ENCODE results near the gene RNU7-1.

The RNU7-1 gene

GRCh38 chr12:6916426-6917200 is 27.0 kb upstream of the RNU7-1 start:
- Histone ChIP-seq H2AK5ac (ENCODE audit: low read depth, low read length) (no peak overlapping the region), H3K14ac (ENCODE audit: low read length) (no peak overlapping the region), H3K18ac (ENCODE audit: low read length) (no peak overlapping the region), H4K8ac (ENCODE audit: low read depth, low read length) (no peak overlapping the region), H3K4me3 (ENCODE audit: low read length in 2 of 2) (no peak overlapping the region), H3K79me1 (ENCODE audit: low read depth, low read length) (peaks cover 13% of the 10 kb centered on the region), H3K9me3 (replicated peaks in 1 of 2; ENCODE audit: control insufficient read depth in 2 of 2, insufficient read depth in 1 of 2, low read depth in 1 of 2, low read length in 2 of 2) (no peaks in the 10 kb centered on the region), H3K4me1 (ENCODE audit: control insufficient read depth in 2 of 2, insufficient read depth in 1 of 2, low read depth in 1 of 2, low read length in 2 of 2) (peaks cover 10 to 19% of the 10 kb centered on the region in 2 donors), H2BK120ac (ENCODE audit: low read depth, low read length) (no peak overlapping the region), H3K27me3 (ENCODE audit: control insufficient read depth in 3 of 3, insufficient read depth in 3 of 3, low read depth in 1 of 3, low read length in 3 of 3) (peaks cover 0 to 3% (median 0%) of the 10 kb centered on the region in 3 experiments), H3K23ac (ENCODE audit: low read depth, low read length, poor library complexity) (no peak overlapping the region), H3K4me2 (ENCODE audit: insufficient read depth, low read length, poor library complexity, severe bottlenecking) (no peak overlapping the region), H2AFZ (ENCODE audit: low read length) (no peak overlapping the region), H3K9ac (ENCODE audit: low read depth, low read length, poor library complexity) (peak overlapping the region; percentile 47), H3K36me3 (replicated peaks in 1 of 2; ENCODE audit: control insufficient read depth in 2 of 2, insufficient read depth in 2 of 2, low read length in 2 of 2) (peaks cover 22 to 33% of the 10 kb centered on the region in 2 donors), H2BK12ac (ENCODE audit: low read length) (no peak overlapping the region), H2BK5ac (ENCODE audit: low read length) (no peak overlapping the region), H2BK15ac (ENCODE audit: low read length) (peak overlapping the region; percentile 20), H3K27ac (replicated peaks; ENCODE audit: low read length) (no peak overlapping the region), H3K4ac (ENCODE audit: low read length) (no peak overlapping the region), H4K91ac (ENCODE audit: low read depth, low read length, poor library complexity) (no peak overlapping the region)
- WGBS, 2 donors (ENCODE audit: extremely low coverage in 2 of 2, insufficient read length in 2 of 2, insufficient replicate concordance in 1 of 2), result no CpG with 5 or more reads among the region's 11 CpGs
- DNase-seq (ENCODE audit: low spot score), result no peak

DNA sequence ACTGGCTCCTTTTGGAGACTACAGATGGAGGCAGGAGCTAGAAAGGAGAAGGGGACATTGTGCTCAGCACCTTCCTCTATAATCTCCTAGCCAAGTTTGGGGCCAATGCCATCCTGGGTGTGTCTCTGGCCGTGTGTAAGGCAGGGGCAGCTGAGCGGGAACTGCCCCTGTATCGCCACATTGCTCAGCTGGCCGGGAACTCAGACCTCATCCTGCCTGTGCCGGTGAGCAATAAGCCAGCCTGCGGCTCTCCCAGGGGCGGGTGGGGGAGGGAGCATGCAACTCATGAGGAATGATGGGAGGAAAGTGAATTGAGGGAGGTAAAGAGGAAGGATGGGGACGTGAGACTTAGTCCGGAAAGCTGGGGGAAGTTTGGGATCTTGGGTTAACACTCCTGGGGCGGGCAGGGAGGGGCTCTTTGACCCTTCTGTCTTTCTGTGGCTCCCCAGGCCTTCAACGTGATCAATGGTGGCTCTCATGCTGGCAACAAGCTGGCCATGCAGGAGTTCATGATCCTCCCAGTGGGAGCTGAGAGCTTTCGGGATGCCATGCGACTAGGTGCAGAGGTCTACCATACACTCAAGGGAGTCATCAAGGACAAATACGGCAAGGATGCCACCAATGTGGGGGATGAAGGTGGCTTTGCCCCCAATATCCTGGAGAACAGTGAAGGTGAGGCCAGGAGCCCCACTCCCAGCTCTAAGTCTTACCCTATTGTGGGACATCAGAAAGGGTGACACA is 26.0 kb upstream of the RNU7-1 start:
- H3K36me3 ChIP-seq (replicated peaks in 1 of 2; ENCODE audit: control insufficient read depth in 2 of 2, insufficient read depth in 2 of 2, low read length in 2 of 2), result peaks cover 32 to 40% of the 10 kb centered on the region in 2 donors
- peaks cover 13% of the 10 kb centered on the region for H3K79me1 ChIP-seq (ENCODE audit: low read depth, low read length)
- H3K9ac ChIP-seq (ENCODE audit: low read depth, low read length, poor library complexity), result no peak overlapping the region
- no peak overlapping the region for H3K18ac ChIP-seq (ENCODE audit: low read length)
- no peak overlapping the region for H2BK12ac ChIP-seq (ENCODE audit: low read length)
- H2BK15ac ChIP-seq (ENCODE audit: low read length), result no peak overlapping the region
- DNase-seq (ENCODE audit: low spot score), result no peak
- H3K4me1 ChIP-seq (ENCODE audit: control insufficient read depth in 2 of 2, insufficient read depth in 1 of 2, low read depth in 1 of 2, low read length in 2 of 2), result peaks cover 10 to 18% of the 10 kb centered on the region in 2 donors
- no peak overlapping the region for H3K27ac ChIP-seq (replicated peaks; ENCODE audit: low read length)
- H3K9me3 ChIP-seq (replicated peaks in 1 of 2; ENCODE audit: control insufficient read depth in 2 of 2, insufficient read depth in 1 of 2, low read depth in 1 of 2, low read length in 2 of 2), result no peaks in the 10 kb centered on the region
- no peak overlapping the region for H3K4me2 ChIP-seq (ENCODE audit: insufficient read depth, low read length, poor library complexity, severe bottlenecking)
- no peak overlapping the region for H3K4ac ChIP-seq (ENCODE audit: low read length)
- H2BK5ac ChIP-seq (ENCODE audit: low read length), result no peak overlapping the region
- no CpG with 5 or more reads among the region's 14 CpGs for WGBS, 2 donors (ENCODE audit: extremely low coverage in 2 of 2, insufficient read length in 2 of 2, insufficient replicate concordance in 1 of 2)
- no peak overlapping the region for H4K91ac ChIP-seq (ENCODE audit: low read depth, low read length, poor library complexity)
- no peak overlapping the region for H2BK120ac ChIP-seq (ENCODE audit: low read depth, low read length)
- no peak overlapping the region for H3K23ac ChIP-seq (ENCODE audit: low read depth, low read length, poor library complexity)
- H3K4me3 ChIP-seq (ENCODE audit: low read length in 2 of 2), result no peak overlapping the region
- no peak overlapping the region for H2AFZ ChIP-seq (ENCODE audit: low read length)
- H3K27me3 ChIP-seq (ENCODE audit: control insufficient read depth in 3 of 3, insufficient read depth in 3 of 3, low read depth in 1 of 3, low read length in 3 of 3), result peaks cover 0 to 3% (median 0%) of the 10 kb centered on the region in 3 experiments
- no peak overlapping the region for H2AK5ac ChIP-seq (ENCODE audit: low read depth, low read length)
- no peak overlapping the region for H4K8ac ChIP-seq (ENCODE audit: low read depth, low read length)
- H3K14ac ChIP-seq (ENCODE audit: low read length), result no peak overlapping the region

GRCh38 chr12:6919588-6919987 is 24.0 kb upstream of the RNU7-1 start:
- H3K27ac ChIP-seq (replicated peaks; ENCODE audit: low read length), result no peak overlapping the region
- H2BK5ac ChIP-seq (ENCODE audit: low read length), result no peak overlapping the region
- no peak overlapping the region for H2BK120ac ChIP-seq (ENCODE audit: low read depth, low read length)
- H2BK15ac ChIP-seq (ENCODE audit: low read length), result no peak overlapping the region
- H3K9me3 ChIP-seq (replicated peaks in 1 of 2; ENCODE audit: control insufficient read depth in 2 of 2, insufficient read depth in 1 of 2, low read depth in 1 of 2, low read length in 2 of 2), result no peaks in the 10 kb centered on the region
- no peak overlapping the region for H2AK5ac ChIP-seq (ENCODE audit: low read depth, low read length)
- peaks cover 41 to 43% of the 10 kb centered on the region in 2 donors for H3K36me3 ChIP-seq (replicated peaks in 1 of 2; ENCODE audit: control insufficient read depth in 2 of 2, insufficient read depth in 2 of 2, low read length in 2 of 2)
- H3K23ac ChIP-seq (ENCODE audit: low read depth, low read length, poor library complexity), result no peak overlapping the region
- H3K4me2 ChIP-seq (ENCODE audit: insufficient read depth, low read length, poor library complexity, severe bottlenecking), result no peak overlapping the region
- H3K4me3 ChIP-seq (ENCODE audit: low read length in 2 of 2), result no peak overlapping the region
- no peak overlapping the region for H3K9ac ChIP-seq (ENCODE audit: low read depth, low read length, poor library complexity)
- H3K18ac ChIP-seq (ENCODE audit: low read length), result no peak overlapping the region
- no peak overlapping the region for H3K14ac ChIP-seq (ENCODE audit: low read length)
- peaks cover 7% of the 10 kb centered on the region for H3K79me1 ChIP-seq (ENCODE audit: low read depth, low read length)
- H3K4me1 ChIP-seq (ENCODE audit: control insufficient read depth in 2 of 2, insufficient read depth in 1 of 2, low read depth in 1 of 2, low read length in 2 of 2), result peaks cover 12 to 22% of the 10 kb centered on the region in 2 donors
- no peak overlapping the region for H2AFZ ChIP-seq (ENCODE audit: low read length)
- H4K8ac ChIP-seq (ENCODE audit: low read depth, low read length), result no peak overlapping the region
- no peak for DNase-seq (ENCODE audit: low spot score)
- H3K27me3 ChIP-seq (ENCODE audit: control insufficient read depth in 3 of 3, insufficient read depth in 3 of 3, low read depth in 1 of 3, low read length in 3 of 3), result no peaks in the 10 kb centered on the region
- H4K91ac ChIP-seq (ENCODE audit: low read depth, low read length, poor library complexity), result no peak overlapping the region
- no peak overlapping the region for H3K4ac ChIP-seq (ENCODE audit: low read length)
- no peak overlapping the region for H2BK12ac ChIP-seq (ENCODE audit: low read length)
- WGBS, 2 donors (ENCODE audit: extremely low coverage in 2 of 2, insufficient read length in 2 of 2, insufficient replicate concordance in 1 of 2), result no CpG with 5 or more reads among the region's 7 CpGs

GRCh38 chr12:6921539-6921938 is 22.1 kb upstream of the RNU7-1 start:
- Histone ChIP-seq H2AK5ac (ENCODE audit: low read depth, low read length) (no peak overlapping the region), H2BK120ac (ENCODE audit: low read depth, low read length) (no peak overlapping the region), H3K9me3 (replicated peaks in 1 of 2; ENCODE audit: control insufficient read depth in 2 of 2, insufficient read depth in 1 of 2, low read depth in 1 of 2, low read length in 2 of 2) (no peaks in the 10 kb centered on the region), H2BK15ac (ENCODE audit: low read length) (no peak overlapping the region), H3K4me3 (ENCODE audit: low read length in 2 of 2) (no peak overlapping the region), H2BK5ac (ENCODE audit: low read length) (no peak overlapping the region), H3K14ac (ENCODE audit: low read length) (no peak overlapping the region), H3K23ac (ENCODE audit: low read depth, low read length, poor library complexity) (no peak overlapping the region), H3K36me3 (replicated peaks in 1 of 2; ENCODE audit: control insufficient read depth in 2 of 2, insufficient read depth in 2 of 2, low read length in 2 of 2) (peaks cover 39 to 41% of the 10 kb centered on the region in 2 donors), H2AFZ (ENCODE audit: low read length) (no peak overlapping the region), H2BK12ac (ENCODE audit: low read length) (no peak overlapping the region), H3K79me1 (ENCODE audit: low read depth, low read length) (no peaks in the 10 kb centered on the region), H3K18ac (ENCODE audit: low read length) (no peak overlapping the region), H3K4me1 (ENCODE audit: control insufficient read depth in 2 of 2, insufficient read depth in 1 of 2, low read depth in 1 of 2, low read length in 2 of 2) (peaks cover 15 to 33% of the 10 kb centered on the region in 2 donors), H3K9ac (ENCODE audit: low read depth, low read length, poor library complexity) (no peak overlapping the region), H3K27ac (replicated peaks; ENCODE audit: low read length) (no peak overlapping the region), H3K4ac (ENCODE audit: low read length) (no peak overlapping the region), H3K4me2 (ENCODE audit: insufficient read depth, low read length, poor library complexity, severe bottlenecking) (no peak overlapping the region), H4K91ac (ENCODE audit: low read depth, low read length, poor library complexity) (no peak overlapping the region), H3K27me3 (ENCODE audit: control insufficient read depth in 3 of 3, insufficient read depth in 3 of 3, low read depth in 1 of 3, low read length in 3 of 3) (no peaks in the 10 kb centered on the region), H4K8ac (ENCODE audit: low read depth, low read length) (no peak overlapping the region)
- no peak for DNase-seq (ENCODE audit: low spot score)
- no CpG with 5 or more reads among the region's 7 CpGs for WGBS, 2 donors (ENCODE audit: extremely low coverage in 2 of 2, insufficient read length in 2 of 2, insufficient replicate concordance in 1 of 2)

Measured in neuronal stem cell (in vitro differentiated cells).